ENCODE measurements around the gene RPL23.

- TF ChIP-seq LARP7 (IDR thresholded peaks at IDR 0.05) (no peak), CTCF (IDR thresholded peaks at IDR 0.05 in 2 of 3, conservative IDR thresholded peaks at IDR 0.05 in 1 of 3; ENCODE audit: insufficient read depth in 2 of 3, low read depth in 1 of 3, low read length in 3 of 3) (no peak), PATZ1 (CRISPR knock-in tag; IDR thresholded peaks at IDR 0.05; ENCODE audit: borderline replicate concordance) (no peak), RAD21 (CRISPR knock-in tag; conservative IDR thresholded peaks at IDR 0.05 in 1 of 2, IDR thresholded peaks at IDR 0.05 in 1 of 2) (no peak), ZFP30 (CRISPR knock-in tag; IDR thresholded peaks at IDR 0.05; ENCODE audit: borderline replicate concordance) (no peak), CBX1 (IDR thresholded peaks at IDR 0.05; ENCODE audit: low read depth) (no peak)
Observed at GRCh38 chr17:38885728-38886642, 32.5 kb upstream of the RPL23 start.
